ENCODE measurements around the gene SLC6A13.

The SLC6A13 gene

GRCh38 chr12:176321-177181 lies 86.1 kb downstream of the SLC6A13 start:
- DNase-seq = peak; percentile 34 to 70 (median 60)

GRCh38 chr12:175759-176158 lies 86.9 kb downstream of the SLC6A13 start:
- no peak for DNase-seq

DNA sequence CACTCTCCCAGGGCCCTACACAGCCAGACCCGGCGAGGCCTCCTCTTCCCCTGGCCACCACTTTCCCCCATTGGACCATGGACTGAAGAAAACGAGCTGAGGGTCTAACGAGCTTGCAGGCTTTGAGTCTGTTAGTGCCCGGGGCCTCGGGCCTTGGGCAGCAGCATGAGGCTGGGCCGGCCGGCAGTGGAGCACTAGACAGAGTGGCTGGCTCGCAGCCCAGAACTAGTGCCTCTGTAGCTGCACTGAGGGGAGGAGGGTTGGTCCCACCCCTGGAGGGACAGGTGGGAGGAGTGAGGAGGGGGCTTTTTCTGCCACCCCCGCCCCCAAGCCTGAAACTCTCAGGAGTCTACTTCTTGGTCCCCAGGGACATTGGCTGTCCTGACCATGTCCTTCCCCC lies 87.4 kb downstream of the SLC6A13 start:
- no peak for DNase-seq

DNA sequence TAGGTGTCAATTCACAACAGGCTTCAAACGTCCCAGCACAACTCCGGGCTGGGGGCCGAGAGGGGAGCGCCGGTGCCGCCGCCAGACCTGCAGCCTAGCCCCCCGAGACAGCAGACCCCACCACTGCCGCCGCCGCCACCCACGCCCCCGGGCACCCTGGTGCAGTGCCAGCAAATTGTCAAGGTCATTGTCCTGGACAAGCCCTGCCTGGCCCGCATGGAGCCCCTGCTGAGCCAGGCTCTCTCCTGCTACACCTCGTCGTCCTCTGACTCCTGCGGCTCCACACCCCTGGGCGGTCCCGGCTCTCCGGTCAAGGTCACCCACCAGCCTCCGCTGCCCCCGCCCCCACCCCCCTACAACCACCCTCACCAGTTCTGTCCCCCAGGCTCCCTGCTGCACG lies 88.0 kb downstream of the SLC6A13 start:
- no peak for DNase-seq

- no peak for DNase-seq
These were observed 88.5 kb downstream of the SLC6A13 start for GRCh38 chr12:174124-174523.

GRCh38 chr12:172732-173161 lies 89.9 kb downstream of the SLC6A13 start:
- peak; percentile 34 to 66 (median 58) for DNase-seq

GRCh38 chr12:171743-172676 lies 90.6 kb downstream of the SLC6A13 start:
- peak in 3 of 4 experiments; percentile 9 to 45 (median 43) for DNase-seq

DNA sequence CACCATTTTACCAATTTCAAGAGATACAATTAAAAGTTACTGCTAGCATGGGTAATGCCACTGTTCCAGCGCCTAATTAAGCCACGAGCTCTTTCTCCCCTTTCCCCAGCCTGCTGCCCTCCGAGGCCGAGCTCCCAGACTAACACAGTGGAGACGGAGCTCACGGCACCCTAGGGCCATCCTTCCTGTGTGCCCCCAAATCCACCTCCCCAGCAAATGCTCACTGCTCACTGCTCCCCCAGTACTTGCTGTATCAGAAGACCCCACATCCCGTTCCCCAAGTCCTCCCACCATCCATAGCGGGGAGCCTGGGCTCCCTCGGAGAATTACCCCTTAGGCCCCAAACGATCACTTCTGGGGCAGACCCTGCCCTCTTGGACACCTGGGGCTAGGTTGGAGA lies 91.4 kb downstream of the SLC6A13 start:
- no peak for DNase-seq

All from suppressor macrophage (primary cell).